HG03066 (cell line): ENCODE data around the gene ABCC5.

Experiments
- ATAC-seq: cut with Tn5 transposase; IDR thresholded peaks from one replicate; pipeline ENCODE4 v1.9.1; 2021; ENCODE audit warnings: low read depth; ENCODE audit not compliant: unreplicated experiment

The ABCC5 gene

GRCh38 chr3:183984127-183984740 is 33.5 kb downstream of the ABCC5 start:
- ATAC-seq, result no peak

GRCh38 chr3:183981990-183982644 is 35.6 kb downstream of the ABCC5 start:
- no peak for ATAC-seq

DNA sequence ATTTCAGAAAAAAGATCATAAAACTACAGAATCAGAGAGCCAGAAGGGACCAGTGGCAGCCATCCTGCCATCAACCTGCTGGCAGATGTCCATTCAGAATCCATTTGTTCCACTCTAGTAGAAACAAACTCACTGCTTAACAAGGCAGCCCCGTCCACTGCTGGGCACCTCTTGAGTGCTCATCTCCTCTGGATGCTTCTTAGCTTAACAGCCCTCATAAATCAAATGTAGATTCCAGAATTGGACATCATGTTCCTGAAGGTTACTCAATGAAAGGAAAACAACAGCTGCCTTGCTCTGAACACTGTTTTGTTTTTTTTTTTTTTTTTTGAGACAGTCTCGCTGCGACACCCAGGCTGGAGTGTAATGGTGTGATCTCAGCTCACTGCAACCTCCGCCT is 37.3 kb downstream of the ABCC5 start:
- no peak for ATAC-seq

DNA sequence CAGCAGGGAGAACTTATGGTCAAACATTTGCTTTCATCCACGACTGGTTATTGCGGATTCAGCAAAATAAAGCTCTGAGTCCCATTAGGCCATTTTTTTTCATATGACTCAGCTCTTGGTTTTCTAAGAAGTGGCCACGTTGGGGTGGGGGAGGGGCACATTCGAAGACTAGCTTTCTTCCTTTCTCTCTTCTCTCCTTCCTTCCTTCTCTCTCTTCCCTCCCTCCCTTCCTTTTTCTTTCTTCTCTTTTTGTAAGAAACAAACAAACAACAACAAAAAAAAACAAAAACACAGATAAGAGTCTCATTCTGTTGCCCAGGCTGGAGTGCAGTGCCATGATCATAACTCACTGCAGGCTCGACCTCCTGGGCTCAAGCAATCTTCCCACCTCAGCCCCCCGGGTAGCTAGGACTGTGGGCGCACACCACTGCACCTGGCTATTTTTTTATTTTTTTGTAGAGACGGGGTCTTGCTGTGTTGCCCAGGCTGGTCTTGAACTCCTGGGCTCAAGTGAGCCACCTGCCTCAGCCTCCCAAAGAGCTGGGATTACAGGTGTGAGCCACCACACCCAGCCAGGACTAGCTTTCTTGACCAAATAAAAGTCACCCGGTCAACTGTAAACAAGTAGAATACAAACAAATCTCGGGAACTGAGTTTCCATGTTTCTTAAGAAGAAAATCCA is 41.6 kb downstream of the ABCC5 start:
- no peak for ATAC-seq

- ATAC-seq, result no peak
Measured at GRCh38 chr3:183968666-183969245, 48.9 kb downstream of the ABCC5 start.

GRCh38 chr3:183967693-183968092 is 50.0 kb downstream of the ABCC5 start:
- ATAC-seq, result no peak

DNA sequence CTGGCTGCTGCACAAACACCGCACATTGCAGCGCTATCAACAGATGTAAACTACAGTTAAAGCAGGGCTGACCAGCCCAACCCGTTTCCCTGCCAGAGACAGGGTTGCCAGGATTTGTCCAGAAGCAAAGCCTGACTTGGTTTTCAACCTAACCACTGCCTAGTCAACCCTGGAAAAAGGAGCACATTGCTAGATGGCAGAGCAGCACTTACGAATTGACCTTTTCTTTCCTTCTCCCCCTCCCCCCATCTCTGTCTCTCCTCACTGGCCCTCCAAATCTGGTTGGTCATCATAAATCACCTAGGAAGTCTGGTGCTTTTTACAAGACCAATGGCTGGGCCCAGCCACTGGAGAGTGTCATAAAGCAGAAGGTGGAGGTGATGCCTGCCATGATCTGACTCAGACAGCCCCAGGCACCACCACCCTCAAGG is 51.3 kb downstream of the ABCC5 start:
- no peak for ATAC-seq

GRCh38 chr3:183962807-183963206 is 54.9 kb downstream of the ABCC5 start:
- ATAC-seq, result no peak

GRCh38 chr3:183959214-183959613 is 58.5 kb downstream of the ABCC5 start:
- no peak for ATAC-seq

DNA sequence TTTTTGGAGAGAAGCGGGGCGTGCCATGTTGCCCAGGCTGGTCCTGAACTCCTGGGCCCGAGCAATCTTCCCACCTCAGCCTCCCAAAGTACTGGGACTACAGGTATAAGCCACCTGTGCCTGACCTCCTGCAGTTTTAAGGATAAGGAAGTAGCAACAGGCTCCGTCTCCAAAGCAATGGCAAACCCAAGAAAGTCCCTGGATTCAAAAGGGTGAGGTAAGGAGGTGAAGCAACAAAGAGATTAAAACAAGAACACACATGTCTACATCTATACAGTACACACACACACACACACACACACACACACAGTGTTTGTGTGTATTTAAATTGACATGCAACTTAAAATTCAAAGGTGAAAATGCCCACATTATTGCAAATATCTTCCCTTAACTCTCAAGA is 58.9 kb downstream of the ABCC5 start:
- ATAC-seq, result no peak

- no peak for ATAC-seq
Measured at GRCh38 chr3:183958226-183958625, 59.5 kb downstream of the ABCC5 start.

GRCh38 chr3:183954875-183955274 is 62.8 kb downstream of the ABCC5 start:
- no peak for ATAC-seq

DNA sequence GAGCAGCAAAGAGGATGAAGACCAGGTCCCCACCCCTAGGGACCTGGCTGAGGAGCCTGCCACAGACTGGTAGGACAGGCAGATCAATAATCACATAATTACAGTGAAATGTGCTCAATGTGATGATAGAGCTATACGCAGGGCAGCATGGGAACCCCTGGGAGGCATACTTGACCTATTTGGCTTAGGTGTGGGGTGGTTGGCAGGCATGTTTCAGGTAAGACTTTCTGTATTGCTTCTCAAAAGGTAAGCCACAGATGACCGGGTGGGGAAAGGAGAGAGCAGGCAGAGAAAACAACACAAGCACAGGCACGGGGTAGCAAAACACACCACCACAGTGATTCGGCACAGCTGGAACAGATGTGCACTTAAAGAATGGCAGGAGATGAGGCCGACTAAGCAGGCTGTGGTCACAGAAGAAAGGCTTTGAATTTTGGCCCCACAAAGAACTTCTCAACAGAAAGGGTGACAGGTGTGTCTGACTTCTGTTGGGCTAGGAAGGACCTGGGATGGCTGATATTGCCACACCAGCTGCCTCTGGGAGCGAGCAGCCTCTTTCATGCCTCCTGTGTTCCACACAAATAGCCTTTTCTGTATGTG is 64.1 kb downstream of the ABCC5 start:
- no peak for ATAC-seq

DNA sequence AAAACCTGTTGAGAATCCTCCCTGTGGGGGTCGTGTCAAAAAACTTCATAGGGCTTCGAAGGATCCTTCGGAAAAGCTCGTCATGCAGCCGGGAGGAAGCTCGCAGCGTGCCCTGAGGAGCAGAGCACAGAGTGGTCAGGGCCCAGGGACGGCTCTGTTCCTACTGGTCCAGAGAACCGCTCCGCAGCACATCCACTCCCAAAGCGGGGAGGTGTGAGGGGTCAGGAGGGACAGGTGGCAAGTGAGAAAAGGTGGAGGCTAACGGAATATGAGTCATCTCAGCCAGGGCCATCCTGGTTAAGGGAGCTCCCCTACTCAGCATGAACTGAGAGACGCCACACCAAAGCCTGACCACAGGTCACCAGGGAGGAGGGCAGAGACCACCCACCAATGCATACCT is 66.2 kb downstream of the ABCC5 start:
- no peak for ATAC-seq

DNA sequence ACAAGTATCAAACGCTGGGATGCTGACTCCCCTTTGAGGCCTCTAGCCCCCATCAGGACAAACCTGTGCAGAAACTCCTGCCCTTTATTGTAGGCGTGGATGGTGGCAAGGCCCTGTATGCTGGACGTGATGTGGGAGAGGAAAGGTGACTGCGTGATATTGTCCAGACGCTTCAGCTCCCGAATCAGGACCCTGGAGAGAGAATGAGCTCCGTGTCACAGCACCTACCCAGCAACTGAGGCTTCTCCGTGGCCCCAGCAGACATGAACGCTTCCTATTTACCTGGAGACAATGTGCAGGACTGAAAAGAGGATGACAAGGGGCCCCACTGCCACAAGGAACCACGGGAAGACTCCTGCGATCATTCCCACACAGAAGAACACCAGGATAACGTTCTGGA is 68.0 kb downstream of the ABCC5 start:
- ATAC-seq, result no peak

DNA sequence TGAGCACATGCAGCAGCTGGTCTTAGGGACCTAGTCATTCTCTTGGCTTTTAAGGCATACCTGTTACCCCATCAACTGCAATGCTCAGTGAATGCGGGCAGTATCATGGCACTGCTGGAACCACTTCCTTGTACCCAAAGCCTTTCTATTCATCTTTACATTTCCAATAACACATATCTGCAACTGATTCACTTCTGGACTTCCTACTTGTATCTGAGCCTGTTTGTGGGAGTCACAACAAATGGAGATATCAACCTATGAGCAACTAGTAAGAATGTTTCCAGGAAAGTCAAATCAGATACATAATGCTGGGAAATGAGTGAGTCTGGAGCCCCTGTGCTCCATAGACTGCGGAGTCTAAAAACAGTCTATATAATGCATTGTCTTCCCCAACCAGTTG is 71.6 kb downstream of the ABCC5 start:
- ATAC-seq, result no peak

DNA sequence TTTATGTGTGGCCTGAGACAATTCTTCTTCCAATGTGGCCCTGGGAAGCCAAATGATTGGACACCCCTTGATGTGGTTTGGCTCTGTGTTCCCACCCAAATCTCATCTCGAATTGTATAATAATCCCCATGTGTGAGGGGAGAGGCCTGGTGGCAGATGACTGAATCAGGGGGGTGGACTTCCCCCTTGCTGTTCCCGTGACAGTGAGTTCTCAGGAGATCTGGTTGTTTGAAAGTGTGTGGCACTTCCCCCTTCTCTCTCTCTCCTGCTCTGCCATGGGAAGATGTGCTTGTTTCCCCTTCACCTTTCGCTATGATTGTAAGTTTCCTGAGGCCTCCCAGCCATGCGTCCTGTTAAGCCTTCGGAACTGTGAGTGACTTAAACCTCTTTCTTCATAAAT is 72.9 kb downstream of the ABCC5 start:
- no peak for ATAC-seq

- ATAC-seq, result no peak
Measured at GRCh38 chr3:183943739-183944138, 73.9 kb downstream of the ABCC5 start.

GRCh38 chr3:183941216-183941615 is 76.5 kb downstream of the ABCC5 start:
- ATAC-seq, result no peak

DNA sequence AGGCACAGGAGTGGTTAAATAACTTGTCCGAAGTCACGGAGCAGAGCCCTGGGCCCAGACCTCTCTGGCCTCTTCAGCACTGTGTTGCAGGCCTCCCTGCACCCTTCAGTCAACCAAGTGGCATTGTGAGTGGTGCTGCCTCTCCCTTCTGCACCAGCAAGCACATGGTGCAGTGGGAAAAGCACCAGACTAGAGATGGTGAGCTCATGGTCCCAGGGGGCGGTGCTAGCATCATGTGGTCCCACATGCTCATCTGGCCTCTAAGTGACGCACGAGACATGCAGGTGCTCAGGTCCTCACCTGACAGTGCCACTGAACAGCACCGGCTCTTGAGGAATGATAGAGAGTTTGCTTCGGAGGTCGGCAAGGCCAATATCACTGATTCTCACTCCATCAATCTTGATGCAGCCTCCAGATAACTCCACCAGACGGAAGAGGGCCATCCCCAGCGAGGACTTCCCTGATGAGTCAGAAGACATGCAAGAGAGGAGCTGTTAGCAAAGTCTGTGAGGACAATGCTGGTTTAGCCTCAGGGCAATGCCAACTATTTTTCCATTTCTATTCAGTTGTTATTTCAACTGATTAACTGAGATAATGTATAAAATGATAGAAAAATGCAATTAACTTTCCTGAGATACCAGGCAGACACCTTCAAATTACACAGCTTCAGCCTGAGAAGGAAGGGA is 79.9 kb downstream of the ABCC5 start:
- ATAC-seq, result no peak

DNA sequence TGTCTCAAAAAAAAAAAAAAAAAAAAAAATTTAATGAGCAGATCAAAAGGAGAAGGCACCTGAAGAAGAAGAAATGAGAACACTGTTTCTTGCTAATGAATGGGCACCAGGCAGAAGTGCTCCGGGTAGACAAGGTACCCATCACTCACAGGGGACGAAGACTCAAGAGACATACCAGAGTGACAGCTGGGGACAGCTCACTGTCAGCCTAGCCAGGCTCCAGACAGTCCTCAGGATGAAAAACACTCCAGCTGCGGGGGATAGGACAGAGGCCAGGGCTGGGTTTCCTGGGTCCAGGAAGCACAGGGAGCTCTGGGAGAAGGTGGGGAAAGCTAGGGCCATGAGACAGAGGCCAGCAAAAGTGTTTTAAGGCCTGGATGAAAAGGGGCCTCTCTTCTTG is 84.5 kb downstream of the ABCC5 start:
- no peak for ATAC-seq
